ENCODE data around the gene HDGFL2. TPM values are rescaled to one million over a fixed set of nuclear protein-coding genes. Genes with fewer than 3 reads are reported as not detected.

The HDGFL2 gene
- total and polyA plus RNA-seq, 2 of the 8 experiments (the other 6 are each of a cell fraction or from before 2014, with no cell fraction given), result 31.1 to 106 TPM

- no peak overlapping the region for H3K14ac ChIP-seq (ENCODE audit: insufficient read length)
- H3K18ac ChIP-seq (ENCODE audit: extremely low read depth, low read length), result no peak overlapping the region
- H3K9me3 ChIP-seq (ENCODE audit: insufficient read depth in 2 of 2, low read depth in 1 of 2, low read length in 1 of 2), result no peaks in the 10 kb centered on the region
- no peak overlapping the region for H3K23ac ChIP-seq (ENCODE audit: insufficient read length)
- H3K36me3 ChIP-seq (ENCODE audit: control insufficient read depth in 2 of 4, insufficient read depth in 4 of 4, low read length in 3 of 4), result peaks cover 14 to 74% (median 55%) of the 10 kb centered on the region in 4 experiments
- H2BK12ac ChIP-seq (ENCODE audit: low read depth, low read length), result no peak overlapping the region
- H3K4me3 ChIP-seq (ENCODE audit: extremely low read depth in 1 of 4, insufficient read depth in 2 of 4, low read depth in 3 of 4, low read length in 4 of 4), result no peak overlapping the region
- no peak overlapping the region for H3K4ac ChIP-seq (replicated peaks; ENCODE audit: insufficient read length, low read depth, low read length)
- H3K27ac ChIP-seq (ENCODE audit: low read depth, low read length), result no peak overlapping the region
- H2BK20ac ChIP-seq (ENCODE audit: low read length), result no peak overlapping the region
- no peak overlapping the region for H2BK15ac ChIP-seq (ENCODE audit: low read length)
- peaks cover 6% of the 10 kb centered on the region for H3K79me1 ChIP-seq (ENCODE audit: low read depth, low read length)
- POLR2A ChIA-PET (ENCODE audit: partially characterized antibody), result interaction anchor here (0.6 to 3.8 kb wide), 7 partner anchors 9 to 47 kb away, joined by 3 to 19 read pairs (median 4); no protein-coding TSS in a partner anchor
- CTCF ChIA-PET (ENCODE audit: partially characterized antibody), result interaction anchor here (0.6 to 2.7 kb wide), 3 partner anchors 20 to 30 kb away, joined by 3 to 13 read pairs (median 3); no protein-coding TSS in a partner anchor
- H4K20me1 ChIP-seq (replicated peaks in 1 of 2; ENCODE audit: control insufficient read depth in 1 of 2, insufficient read depth in 2 of 2, low read length in 2 of 2), result peaks cover 7 to 17% of the 10 kb centered on the region in 2 experiments
- H4K8ac ChIP-seq (ENCODE audit: extremely low read depth, insufficient read depth, low read length), result no peak overlapping the region
- no peak overlapping the region for H3K9ac ChIP-seq (replicated peaks in 1 of 4; ENCODE audit: extremely low read depth in 1 of 4, low read depth in 3 of 4, low read length in 3 of 4)
- H2BK5ac ChIP-seq (ENCODE audit: low read depth, low read length), result no peak overlapping the region
- 0 out of 4 replicates have a peak, but pooled peaks cover 0 to 3% of the 10 kb centered on the region in 2 experiments for H3K79me2 ChIP-seq (ENCODE audit: control insufficient read depth in 1 of 2, insufficient read depth in 2 of 2, low read length in 2 of 2)
- 100% methylated on average over 7 of the region's 8 CpGs; no CpG with 5 or more reads in 1 of the 2 experiments for WGBS, 2 experiments (ENCODE audit: extremely low coverage in 1 of 2, insufficient coverage in 1 of 2, insufficient read length in 1 of 2, insufficient replicate concordance in 2 of 2, low coverage in 1 of 2, low lambda C conversion rate in 2 of 2, missing lambda C conversion rate in 1 of 2)
- no peak overlapping the region for H2BK120ac ChIP-seq (replicated peaks; ENCODE audit: low read depth, low read length)
- H4K5ac ChIP-seq (ENCODE audit: insufficient read length, low read depth, low read length), result no peak overlapping the region
- H3K4me2 ChIP-seq (ENCODE audit: insufficient read depth in 1 of 2, low read depth in 2 of 2, low read length in 2 of 2), result no peak overlapping the region
- H3K23me2 ChIP-seq (ENCODE audit: low read depth, low read length), result peaks cover 10% of the 10 kb centered on the region; the same call in 1 of the 2 replicates
- FAIRE-seq (no peak), DNase-seq (ENCODE audit: low read depth in 1 of 2, low spot score in 2 of 2) (no peak)
- no peak overlapping the region for H2AFZ ChIP-seq (ENCODE audit: low read length)
- H3K56ac ChIP-seq (replicated peaks; ENCODE audit: insufficient read length, low read depth, low read length), result no peak overlapping the region
- no peaks in the 10 kb centered on the region for H3K4me1 ChIP-seq (replicated peaks in 1 of 4; ENCODE audit: control insufficient read depth in 3 of 4, insufficient read depth in 4 of 4, low read length in 3 of 4)
- H3K27me3 ChIP-seq (replicated peaks in 1 of 4; ENCODE audit: control insufficient read depth in 3 of 4, extremely low read depth in 1 of 4, insufficient read depth in 3 of 4, low read length in 3 of 4), result no peaks in the 10 kb centered on the region; a peak in 1 of 7 replicates
- no peak overlapping the region for H4K91ac ChIP-seq (replicated peaks; ENCODE audit: insufficient read length, low read length)
- H2AK5ac ChIP-seq (ENCODE audit: low read depth, low read length), result no peak overlapping the region
- no peak for TF ChIP-seq FOSL1 (IDR thresholded peaks at IDR 0.05; ENCODE audit: insufficient read depth, low read depth, low read length)
- no peak for TF ChIP-seq PHF8 (conservative IDR thresholded peaks at IDR 0.05; ENCODE audit: low read depth, low read length)
- no peak for TF ChIP-seq CTBP2 (IDR thresholded peaks at IDR 0.05; ENCODE audit: borderline replicate concordance, insufficient read depth, insufficient read length, low read length)
- TF ChIP-seq TAF7 (optimal IDR thresholded peaks at IDR 0.05; ENCODE audit: borderline replicate concordance, low read depth, low read length), result no peak
- TF ChIP-seq CHD2 (IDR thresholded peaks at IDR 0.05; ENCODE audit: low read length), result no peak
- TF ChIP-seq TBP (IDR thresholded peaks at IDR 0.05; ENCODE audit: low read depth, low read length), result no peak
- TF ChIP-seq POLR2A (IDR thresholded peaks at IDR 0.05; ENCODE audit: control extremely low read depth in 1 of 2, low read depth in 2 of 2, low read length in 2 of 2), result no peak
- TF ChIP-seq SRF (IDR thresholded peaks at IDR 0.05; ENCODE audit: low read depth, low read length), result no peak
- TF ChIP-seq SUZ12 (IDR thresholded peaks at IDR 0.05; ENCODE audit: low read length), result no peak
- no peak for TF ChIP-seq SAP30 (IDR thresholded peaks at IDR 0.05; ENCODE audit: insufficient read depth, insufficient replicate concordance, low read length)
- no peak for TF ChIP-seq JUN (IDR thresholded peaks at IDR 0.05; ENCODE audit: low read depth, low read length)
- no peak for TF ChIP-seq TAF1 (IDR thresholded peaks at IDR 0.05; ENCODE audit: low read depth, low read length)
- no peak for TF ChIP-seq ZNF274 (IDR thresholded peaks at IDR 0.05; ENCODE audit: borderline replicate concordance, extremely low read depth, low read length)
- TF ChIP-seq RNF2 (IDR thresholded peaks at IDR 0.05; ENCODE audit: borderline replicate concordance, low read depth, low read length, missing control alignments, poor library complexity, severe bottlenecking), result no peak
These were observed 22.6 kb downstream of the HDGFL2 start for GRCh38 chr19:4494691-4495064.
